A549 (cell line): ENCODE measurements around the gene IDH3G. TPM values are rescaled to one million over a fixed set of nuclear protein-coding genes. Genes with fewer than 3 reads are reported as not detected.

Experiments
- ATAC-seq, 2 experiments: fragments of 200-7000 bp in 1 of 2; fragments of >200 bp in 1 of 2; cut with Nextera tagmentation in 1 of 2; cut with Tn5 transposase in 1 of 2; 3 replicates each; pipeline versions ENCODE4 v1.8.0 to v1.9.1; 2018 to 2020; ENCODE audit warnings: mild to moderate bottlenecking in 1 of 2, moderate library complexity in 1 of 2
- CTCF ChIA-PET: fragments of 300-600 bp; sonication (Branson Sonifier 250); formaldehyde crosslinking; extraction: SDS; loops from one replicate; lab custom pipeline; 2021; ENCODE audit warnings: antibody characterized with exemption, inconsistent platforms; lab: Yijun Ruan, JAX
- POLR2A ChIA-PET: fragments of 350-600 bp; formaldehyde crosslinking; extraction: SDS; loops from one replicate; lab custom pipeline; 2021; ENCODE audit warnings: antibody characterized with exemption, inconsistent platforms; lab: Yijun Ruan, JAX
- DNase-seq, 2 experiments: peaks; one replicate each; pipeline versions ENCODE4 v3.0.0 to v3.0.0-alpha.2; 2011 to 2016; ENCODE audit warnings: low read depth in 1 of 2, low spot score in 1 of 2
- FAIRE-seq: peaks from 2 replicates; lab custom pipeline; 2011; peaks lifted over from hg19 to GRCh38; lab: Jason Lieb, UNC
- H3K27ac ChIP-seq, 2 experiments: fragments of >200 bp; sonication (Bioruptor Twin); formaldehyde crosslinking; 3 replicates each; pipeline ENCODE4 v1.5.1; 2016 to 2017
- H3K4me1 ChIP-seq: fragments of >200 bp; sonication (Bioruptor Twin); formaldehyde crosslinking; 3 replicates; pipeline ENCODE4 v1.6.1; 2016
- H3K4me2 ChIP-seq: fragments of >200 bp; sonication (Bioruptor Twin); formaldehyde crosslinking; 3 replicates; pipeline ENCODE4 v1.6.1; 2016
- H3K4me3 ChIP-seq: fragments of >200 bp; sonication (Bioruptor Twin); formaldehyde crosslinking; 3 replicates; pipeline ENCODE4 v1.5.1; 2016
- H3K9me3 ChIP-seq: fragments of >200 bp; sonication (Bioruptor Twin); formaldehyde crosslinking; 3 replicates; pipeline ENCODE4 v1.6.1; 2016
- BHLHE40 ChIP-seq: IDR thresholded peaks from 2 replicates; pipeline ENCODE4 v1.6.1; 2012; ENCODE audit warnings: low read depth, low read length, inconsistent platforms
- CEBPB ChIP-seq, 2 experiments: fragments of >200 bp in 1 of 2; sonication (Bioruptor Twin) in 1 of 2; formaldehyde crosslinking in 1 of 2; IDR thresholded peaks; 2 replicates each; pipeline ENCODE4 v1.6.1; 2012 to 2016
- CHD2 ChIP-seq: fragments of 150-350 bp; IDR thresholded peaks from 2 replicates; pipeline ENCODE4 v1.6.1; 2014; ENCODE audit warnings: low read length; ENCODE audit not compliant: partially characterized antibody
- CHD4 ChIP-seq: fragments of 200-600 bp; sonication (generic); IDR thresholded peaks from 2 replicates; pipeline ENCODE4 v1.6.1; 2016; ENCODE audit warnings: antibody characterized with exemption, mild to moderate bottlenecking, borderline replicate concordance
- EP300 ChIP-seq, 2 experiments: fragments of >200 bp; sonication (Bioruptor Twin); formaldehyde crosslinking; IDR thresholded peaks; 2 replicates in 1 of 2; 3 replicates in 1 of 2; pipeline ENCODE4 v1.6.1; 2016 to 2017
- FOSB ChIP-seq: fragments of 250-450 bp; sonication (Bioruptor Pico); IDR thresholded peaks from 2 replicates; pipeline ENCODE4 v1.5.0; 2020; ENCODE audit warnings: mild to moderate bottlenecking, moderate library complexity
- GATA3 ChIP-seq: IDR thresholded peaks from 2 replicates; pipeline ENCODE4 v1.6.1; 2012; ENCODE audit warnings: borderline replicate concordance
- HOXB13 ChIP-seq: fragments of 250-450 bp; sonication (Bioruptor Pico); IDR thresholded peaks from 2 replicates; pipeline ENCODE4 v1.5.0; 2020; ENCODE audit warnings: low read depth, mild to moderate bottlenecking, moderate library complexity
- HOXB5 ChIP-seq: fragments of 250-450 bp; sonication (Bioruptor Pico); IDR thresholded peaks from 2 replicates; pipeline ENCODE4 v1.5.0; 2020; ENCODE audit warnings: mild to moderate bottlenecking, moderate library complexity
- JUN ChIP-seq, 2 experiments: fragments of >200 bp; sonication (Bioruptor Twin); formaldehyde crosslinking; IDR thresholded peaks; 2 replicates in 1 of 2; 3 replicates in 1 of 2; pipeline ENCODE4 v1.6.1; 2016 to 2017
- MAFK ChIP-seq: fragments of 450-650 bp; IDR thresholded peaks from 2 replicates; pipeline ENCODE4 v1.6.1; 2014; ENCODE audit not compliant: partially characterized antibody
- MYC ChIP-seq: IDR thresholded peaks from 2 replicates; pipeline ENCODE4 v1.6.1; 2012; ENCODE audit warnings: mild to moderate bottlenecking, inconsistent platforms, low read length, improper control_type of control experiment, borderline replicate concordance
- NFE2L2 ChIP-seq: fragments of 150-350 bp; conservative IDR thresholded peaks from 2 replicates; pipeline ENCODE4 v1.6.1; 2014; ENCODE audit warnings: low read length
- NR3C1 ChIP-seq: fragments of >200 bp; sonication (Bioruptor Twin); formaldehyde crosslinking; IDR thresholded peaks from 3 replicates; pipeline ENCODE4 v1.6.1; 2017
- RAD21 ChIP-seq, 2 experiments: fragments of >200 bp in 1 of 2; sonication (Bioruptor Twin) in 1 of 2; formaldehyde crosslinking in 1 of 2; IDR thresholded peaks in 1 of 2; conservative IDR thresholded peaks in 1 of 2; 2 replicates in 1 of 2; 3 replicates in 1 of 2; pipeline ENCODE4 v1.6.1; 2012 to 2018; ENCODE audit warnings: inconsistent platforms in 1 of 2
- RCOR1 ChIP-seq: fragments of 150-350 bp; IDR thresholded peaks from 2 replicates; pipeline ENCODE4 v1.6.1; 2014; ENCODE audit warnings: antibody characterized with exemption, low read length, low read depth
- TFCP2L1 ChIP-seq: fragments of 250-450 bp; sonication (Bioruptor Pico); IDR thresholded peaks from 2 replicates; pipeline ENCODE4 v1.5.0; 2021; ENCODE audit warnings: mild to moderate bottlenecking
- TP53 ChIP-seq: fragments of 250-450 bp; sonication (Bioruptor Pico); IDR thresholded peaks from 2 replicates; pipeline ENCODE4 v1.5.0; 2021; ENCODE audit warnings: mild to moderate bottlenecking, moderate library complexity
- ZC3H11A ChIP-seq: fragments of 450-650 bp; IDR thresholded peaks from 2 replicates; pipeline ENCODE4 v1.6.1; 2014; ENCODE audit warnings: antibody characterized with exemption, mild to moderate bottlenecking
- ZNF302 ChIP-seq: fragments of 250-450 bp; sonication (Bioruptor Pico); IDR thresholded peaks from 2 replicates; pipeline ENCODE4 v1.9.0; 2021; ENCODE audit warnings: inconsistent platforms, mild to moderate bottlenecking, moderate library complexity
- WGBS: methylation state at CpG from one replicate; pipeline ENCODE4 v1.1.6; 2017; ENCODE audit errors: missing lambda C conversion rate; 5-methylcytosine and 5-hydroxymethylcytosine counted together
- polyA plus RNA-seq, 4 experiments: library from polyadenylated mRNA; depleted of rRNA in 3 of 4; stranded (reverse); fragments of >200 nt; fragmentation: RNase III in 1 of 4; extraction: RNeasy Plus Mini Kit Qiagen cat#74134 plus additional on column Dnase treatment in 1 of 4; gene quantifications; 2 replicates in 3 of 4; 3 replicates in 1 of 4; pipeline ENCODE4 v1.2.3, GENCODE V29; 2011 to 2017
- TF ChIP-seq, protein P1 (sequence below): fragments of 150-350 bp; IDR thresholded peaks from 2 replicates; pipeline ENCODE4 v1.6.1; 2014; ENCODE audit warnings: low read depth, mild to moderate bottlenecking, low read length
- TF ChIP-seq, protein P2 (sequence below): fragments of >200 bp; sonication (Bioruptor Twin); formaldehyde crosslinking; IDR thresholded peaks from 3 replicates; pipeline ENCODE4 v1.5.1; 2016
- TF ChIP-seq, protein P3 (sequence below): IDR thresholded peaks from 2 replicates; pipeline ENCODE4 v1.6.1; 2012
- TF ChIP-seq, protein P4 (sequence below): fragments of 250-450 bp; sonication (Bioruptor Pico); IDR thresholded peaks from 2 replicates; pipeline ENCODE4 v1.5.0; 2020; ENCODE audit warnings: low read depth, mild to moderate bottlenecking, moderate library complexity
- TF ChIP-seq, protein P5 (sequence below): fragments of 450-650 bp; IDR thresholded peaks from 2 replicates; pipeline ENCODE4 v1.6.1; 2014; ENCODE audit warnings: antibody characterized with exemption

Gene IDH3G
- polyA plus RNA-seq, 2 of the 4 experiments (the other 2 are of a cell fraction): 45.6 to 58.5 TPM

DNA sequence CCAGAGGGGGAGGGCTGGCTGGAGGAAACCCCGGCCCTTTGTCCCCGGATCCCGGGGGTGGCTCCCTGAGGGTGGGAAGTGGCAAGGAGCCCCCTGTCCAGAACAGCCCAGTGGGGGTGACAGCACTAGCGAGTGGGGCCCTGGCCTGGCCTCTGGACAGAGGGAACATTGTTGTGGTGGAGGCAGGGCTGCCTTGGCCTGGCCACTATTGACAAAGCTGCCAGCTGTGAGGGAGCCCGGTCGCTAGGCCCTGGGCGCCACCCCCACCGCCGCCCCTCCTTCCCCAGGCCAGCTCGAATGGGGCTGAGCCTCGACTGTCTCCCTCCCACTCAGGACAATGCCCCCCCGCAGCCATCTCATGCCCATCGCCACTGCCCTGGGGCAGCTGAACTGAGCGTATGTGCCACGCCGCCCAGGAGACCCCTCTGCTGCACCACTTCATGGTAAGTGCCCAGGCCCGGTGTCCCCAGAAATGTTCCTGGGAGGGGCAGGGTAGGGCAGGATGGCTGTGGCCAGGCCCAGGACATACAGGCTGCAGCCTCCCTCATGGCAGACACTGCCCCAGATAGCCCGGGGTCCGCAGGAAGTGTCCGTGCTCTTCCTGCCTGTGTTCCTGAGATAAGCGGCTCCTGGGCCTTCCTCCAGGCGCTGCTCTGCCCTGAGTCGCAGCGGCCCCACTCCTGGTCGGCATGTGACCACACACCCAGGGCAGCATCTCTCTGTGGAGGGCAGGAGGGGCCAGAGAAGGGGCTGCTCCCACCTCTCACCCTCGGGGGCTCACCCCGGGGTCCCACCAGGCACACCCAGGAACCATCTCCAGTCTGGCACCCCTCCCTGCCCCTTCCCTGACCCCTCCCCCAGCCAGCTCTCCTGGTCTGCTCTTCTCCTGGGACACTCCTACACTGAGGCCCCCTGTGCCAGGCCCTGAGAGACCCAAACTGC is 28.8 kb downstream of the IDH3G start:
- 82% methylated on average over 14 of the region's 27 CpGs for WGBS
- TF ChIP-seq CEBPB (IDR thresholded peaks at IDR 0.05): no peak
- TF ChIP-seq, protein P1, sequence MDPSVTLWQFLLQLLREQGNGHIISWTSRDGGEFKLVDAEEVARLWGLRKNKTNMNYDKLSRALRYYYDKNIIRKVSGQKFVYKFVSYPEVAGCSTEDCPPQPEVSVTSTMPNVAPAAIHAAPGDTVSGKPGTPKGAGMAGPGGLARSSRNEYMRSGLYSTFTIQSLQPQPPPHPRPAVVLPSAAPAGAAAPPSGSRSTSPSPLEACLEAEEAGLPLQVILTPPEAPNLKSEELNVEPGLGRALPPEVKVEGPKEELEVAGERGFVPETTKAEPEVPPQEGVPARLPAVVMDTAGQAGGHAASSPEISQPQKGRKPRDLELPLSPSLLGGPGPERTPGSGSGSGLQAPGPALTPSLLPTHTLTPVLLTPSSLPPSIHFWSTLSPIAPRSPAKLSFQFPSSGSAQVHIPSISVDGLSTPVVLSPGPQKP: no peak
- TF ChIP-seq BHLHE40: no peak
- no peak for TF ChIP-seq TP53
- TF ChIP-seq, protein P2, sequence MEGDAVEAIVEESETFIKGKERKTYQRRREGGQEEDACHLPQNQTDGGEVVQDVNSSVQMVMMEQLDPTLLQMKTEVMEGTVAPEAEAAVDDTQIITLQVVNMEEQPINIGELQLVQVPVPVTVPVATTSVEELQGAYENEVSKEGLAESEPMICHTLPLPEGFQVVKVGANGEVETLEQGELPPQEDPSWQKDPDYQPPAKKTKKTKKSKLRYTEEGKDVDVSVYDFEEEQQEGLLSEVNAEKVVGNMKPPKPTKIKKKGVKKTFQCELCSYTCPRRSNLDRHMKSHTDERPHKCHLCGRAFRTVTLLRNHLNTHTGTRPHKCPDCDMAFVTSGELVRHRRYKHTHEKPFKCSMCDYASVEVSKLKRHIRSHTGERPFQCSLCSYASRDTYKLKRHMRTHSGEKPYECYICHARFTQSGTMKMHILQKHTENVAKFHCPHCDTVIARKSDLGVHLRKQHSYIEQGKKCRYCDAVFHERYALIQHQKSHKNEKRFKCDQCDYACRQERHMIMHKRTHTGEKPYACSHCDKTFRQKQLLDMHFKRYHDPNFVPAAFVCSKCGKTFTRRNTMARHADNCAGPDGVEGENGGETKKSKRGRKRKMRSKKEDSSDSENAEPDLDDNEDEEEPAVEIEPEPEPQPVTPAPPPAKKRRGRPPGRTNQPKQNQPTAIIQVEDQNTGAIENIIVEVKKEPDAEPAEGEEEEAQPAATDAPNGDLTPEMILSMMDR: no peak
- TF ChIP-seq HOXB13 (CRISPR knock-in tag): no peak
- no peak for TF ChIP-seq CHD4
- TF ChIP-seq, protein P3, sequence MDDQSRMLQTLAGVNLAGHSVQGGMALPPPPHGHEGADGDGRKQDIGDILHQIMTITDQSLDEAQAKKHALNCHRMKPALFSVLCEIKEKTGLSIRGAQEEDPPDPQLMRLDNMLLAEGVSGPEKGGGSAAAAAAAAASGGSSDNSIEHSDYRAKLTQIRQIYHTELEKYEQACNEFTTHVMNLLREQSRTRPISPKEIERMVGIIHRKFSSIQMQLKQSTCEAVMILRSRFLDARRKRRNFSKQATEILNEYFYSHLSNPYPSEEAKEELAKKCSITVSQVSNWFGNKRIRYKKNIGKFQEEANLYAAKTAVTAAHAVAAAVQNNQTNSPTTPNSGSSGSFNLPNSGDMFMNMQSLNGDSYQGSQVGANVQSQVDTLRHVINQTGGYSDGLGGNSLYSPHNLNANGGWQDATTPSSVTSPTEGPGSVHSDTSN: no peak
- TF ChIP-seq TFCP2L1 (CRISPR knock-in tag): no peak
- TF ChIP-seq RCOR1: no peak
- TF ChIP-seq ZNF302 (CRISPR knock-in tag): no peak
- TF ChIP-seq HOXB5: no peak
- TF ChIP-seq MAFK: no peak
- TF ChIP-seq FOSB (CRISPR knock-in tag): no peak
- TF ChIP-seq, protein P4, sequence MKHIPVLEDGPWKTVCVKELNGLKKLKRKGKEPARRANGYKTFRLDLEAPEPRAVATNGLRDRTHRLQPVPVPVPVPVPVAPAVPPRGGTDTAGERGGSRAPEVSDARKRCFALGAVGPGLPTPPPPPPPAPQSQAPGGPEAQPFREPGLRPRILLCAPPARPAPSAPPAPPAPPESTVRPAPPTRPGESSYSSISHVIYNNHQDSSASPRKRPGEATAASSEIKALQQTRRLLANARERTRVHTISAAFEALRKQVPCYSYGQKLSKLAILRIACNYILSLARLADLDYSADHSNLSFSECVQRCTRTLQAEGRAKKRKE (CRISPR knock-in tag): no peak
- Histone ChIP-seq H3K4me3 (no peak overlapping the region), H3K27ac (peak overlapping the region in 1 of 2 experiments; percentile 82; a peak in 4 of 6 replicates), H3K9me3 (no peaks in the 10 kb centered on the region), H3K4me2 (peak overlapping the region; percentile 54), H3K4me1 (peaks cover 16% of the 10 kb centered on the region; the same call in 2 of the 3 replicates)
- ATAC-seq (peak in 1 of 2 experiments; percentile 12; a peak in 3 of 6 replicates), DNase-seq (no peak), FAIRE-seq (no peak)
- CTCF ChIA-PET: interaction anchor here (1.1 to 4.3 kb wide), 12 partner anchors 7 to 198 kb away, joined by 3 to 41 read pairs (median 8); partner anchors contain the start of gene RENBP
- POLR2A ChIA-PET: interaction anchor here (0.9 to 1.2 kb wide), 3 partner anchors 18 to 163 kb away, joined by 3 to 4 read pairs (median 3); no protein-coding TSS in a partner anchor

DNA sequence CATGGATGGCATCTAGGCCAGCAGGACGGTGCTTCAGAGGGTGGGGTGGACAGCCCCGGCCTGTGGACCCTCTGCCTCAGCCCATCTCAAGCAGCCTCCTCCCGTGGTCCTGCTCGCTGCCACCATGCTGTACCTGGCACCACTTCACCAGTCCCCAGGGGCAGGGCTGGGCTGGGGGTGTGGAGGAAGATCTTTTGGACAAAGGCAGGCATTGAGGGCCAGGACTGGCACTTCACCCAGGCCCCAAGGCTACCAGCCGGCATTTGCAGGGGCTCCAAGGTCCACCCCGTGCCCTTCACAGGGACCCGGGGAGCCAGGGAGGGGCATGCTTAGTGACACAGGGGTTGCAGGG is 29.4 kb downstream of the IDH3G start:
- no peaks in the 10 kb centered on the region for H3K9me3 ChIP-seq
- peak overlapping the region in 1 of 2 experiments; percentile 82; a peak in 4 of 6 replicates for H3K27ac ChIP-seq
- H3K4me2 ChIP-seq: peak overlapping the region; percentile 71; the same call in 2 of the 3 replicates
- DNase-seq (no peak), FAIRE-seq (no peak), ATAC-seq (no peak)
- 87% methylated on average over 3 of the region's 7 CpGs for WGBS
- POLR2A ChIA-PET: no interaction called here
- H3K4me1 ChIP-seq: peaks cover 16% of the 10 kb centered on the region; the same call in 2 of the 3 replicates
- no peak overlapping the region for H3K4me3 ChIP-seq
- CTCF ChIA-PET: interaction anchor here (1.1 to 4.9 kb wide), 16 partner anchors 8 to 804 kb away, joined by 3 to 46 read pairs (median 8); partner anchors contain the start of genes RENBP and SRPK3
- TF ChIP-seq CEBPB (IDR thresholded peaks at IDR 0.05) (no peak), RAD21 (conservative IDR thresholded peaks at IDR 0.05 in 1 of 2, IDR thresholded peaks at IDR 0.05 in 1 of 2) (no peak), CHD2 (no peak), GATA3 (no peak), NFE2L2 (no peak), JUN (IDR thresholded peaks at IDR 0.05) (no peak), RCOR1 (no peak), ZC3H11A (no peak), MYC (no peak), NR3C1 (no peak), EP300 (IDR thresholded peaks at IDR 0.05) (no peak), MAFK (no peak)
- TF ChIP-seq, protein P5, sequence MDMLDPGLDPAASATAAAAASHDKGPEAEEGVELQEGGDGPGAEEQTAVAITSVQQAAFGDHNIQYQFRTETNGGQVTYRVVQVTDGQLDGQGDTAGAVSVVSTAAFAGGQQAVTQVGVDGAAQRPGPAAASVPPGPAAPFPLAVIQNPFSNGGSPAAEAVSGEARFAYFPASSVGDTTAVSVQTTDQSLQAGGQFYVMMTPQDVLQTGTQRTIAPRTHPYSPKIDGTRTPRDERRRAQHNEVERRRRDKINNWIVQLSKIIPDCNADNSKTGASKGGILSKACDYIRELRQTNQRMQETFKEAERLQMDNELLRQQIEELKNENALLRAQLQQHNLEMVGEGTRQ: no peak
- TF ChIP-seq, protein P2: no peak
- TF ChIP-seq, protein P3: no peak
